Measurements from ENCODE around the gene SKAP2. TPM values are rescaled to one million over a fixed set of nuclear protein-coding genes. Genes with fewer than 3 reads are reported as not detected.

SKAP2 gene
- total RNA-seq, 1 donor from 2014 or later = 3.6 TPM

DNA sequence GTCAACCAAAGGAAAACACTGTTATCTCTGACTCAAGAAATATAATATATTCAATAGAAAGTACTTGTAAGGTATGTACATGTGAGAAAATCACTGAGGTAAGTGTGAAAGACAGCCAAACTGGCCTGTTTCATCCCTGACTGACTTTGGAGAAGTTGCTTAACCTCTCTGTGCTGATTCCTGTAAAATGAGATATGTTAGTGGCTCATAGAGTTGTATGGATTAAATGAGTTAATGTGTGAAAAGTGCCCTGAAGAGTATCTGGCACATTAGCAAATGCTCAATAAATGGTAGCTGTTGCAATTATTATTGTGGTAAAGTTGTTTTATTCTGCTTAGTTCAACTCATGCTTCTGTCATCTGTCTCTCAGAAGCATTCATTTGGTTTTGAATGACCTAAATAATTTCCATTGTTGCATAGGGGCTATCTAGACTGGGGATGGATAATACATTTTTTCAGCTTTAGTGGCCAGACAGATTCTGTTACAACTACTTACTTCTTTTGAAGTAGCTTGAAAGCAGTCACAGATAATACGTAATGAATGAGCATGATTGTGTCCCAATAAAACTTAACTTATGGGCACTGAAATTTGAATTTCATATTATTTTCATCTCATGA, 84.3 kb downstream of the SKAP2 start:
- no peak for DNase-seq
- H3K4me1 Mint-ChIP-seq = no peaks in the 10 kb centered on the region
- H3K4me3 Mint-ChIP-seq = no peak overlapping the region
- no peaks in the 10 kb centered on the region for H3K36me3 Mint-ChIP-seq (ENCODE audit: low read depth)
- no peaks in the 10 kb centered on the region for H3K9me3 Mint-ChIP-seq
- peaks cover 7% of the 10 kb centered on the region for H3K27me3 Mint-ChIP-seq
- H3K27ac Mint-ChIP-seq = no peak overlapping the region
- intact Hi-C loops (cut with micrococcal nuclease) = no loop called here

DNA sequence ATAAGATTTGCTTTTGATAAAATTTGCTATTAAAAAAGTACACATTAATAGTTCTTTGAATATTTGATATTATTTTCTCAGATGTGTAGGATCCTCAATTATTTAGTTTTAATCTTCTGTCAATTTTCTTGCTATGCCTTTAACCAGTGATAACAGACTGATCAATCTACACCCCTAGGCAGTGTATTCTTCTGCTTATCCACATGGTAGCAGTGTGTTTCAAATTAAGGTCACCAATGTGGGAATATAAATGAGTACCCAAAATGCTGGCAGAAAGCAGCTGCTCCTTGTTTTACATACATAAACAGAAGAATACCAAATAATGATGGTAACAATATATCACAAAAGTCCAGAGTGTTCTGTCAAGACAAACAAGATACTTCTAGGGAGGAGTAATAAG, 87.0 kb downstream of the SKAP2 start:
- peaks cover 7% of the 10 kb centered on the region for H3K27me3 Mint-ChIP-seq
- H3K36me3 Mint-ChIP-seq (ENCODE audit: low read depth) = no peaks in the 10 kb centered on the region
- H3K9me3 Mint-ChIP-seq = no peaks in the 10 kb centered on the region
- DNase-seq = no peak
- H3K4me3 Mint-ChIP-seq = no peak overlapping the region
- no peaks in the 10 kb centered on the region for H3K4me1 Mint-ChIP-seq
- intact Hi-C loops (cut with micrococcal nuclease) = no loop called here
- H3K27ac Mint-ChIP-seq = no peak overlapping the region

- no peaks in the 10 kb centered on the region for H3K4me1 Mint-ChIP-seq
- no peaks in the 10 kb centered on the region for H3K9me3 Mint-ChIP-seq
- DNase-seq = no peak
- no peak overlapping the region for H3K4me3 Mint-ChIP-seq
- H3K27ac Mint-ChIP-seq = no peak overlapping the region
- H3K36me3 Mint-ChIP-seq (ENCODE audit: low read depth) = no peaks in the 10 kb centered on the region
- peaks cover 2% of the 10 kb centered on the region for H3K27me3 Mint-ChIP-seq
- intact Hi-C loops (cut with micrococcal nuclease) = no loop called here
Measured at GRCh38 chr7:26760501-26760900, 103.9 kb downstream of the SKAP2 start.

GRCh38 chr7:26759108-26759507, 105.3 kb downstream of the SKAP2 start:
- Mint-ChIP-seq H3K4me3 (no peak overlapping the region), H3K27ac (no peak overlapping the region), H3K36me3 (ENCODE audit: low read depth) (no peaks in the 10 kb centered on the region), H3K4me1 (no peaks in the 10 kb centered on the region), H3K9me3 (no peaks in the 10 kb centered on the region), H3K27me3 (no peaks in the 10 kb centered on the region)
- DNase-seq = no peak
- intact Hi-C loops (cut with micrococcal nuclease) = no loop called here

DNA sequence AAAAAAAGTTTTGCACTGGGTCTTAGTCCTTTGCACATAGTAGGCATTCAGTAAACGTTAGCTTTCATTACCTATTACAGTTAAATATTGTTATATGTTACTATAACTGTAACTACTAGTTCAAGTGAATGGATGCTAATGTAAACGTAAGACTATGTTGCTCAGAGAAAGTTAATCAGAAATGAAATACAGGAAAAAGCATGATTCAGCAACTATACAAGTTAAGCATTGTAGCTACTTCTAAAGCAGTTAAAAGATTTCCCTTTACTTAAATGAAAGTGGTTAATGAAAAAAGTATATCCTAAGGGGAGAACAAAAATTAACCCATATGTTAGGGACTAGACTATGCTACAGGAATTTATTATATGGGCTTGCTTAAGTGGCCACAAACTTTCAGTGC, 121.2 kb downstream of the SKAP2 start:
- Mint-ChIP-seq H3K9me3 (no peaks in the 10 kb centered on the region), H3K27me3 (peaks cover 14% of the 10 kb centered on the region), H3K27ac (no peak overlapping the region), H3K4me3 (no peak overlapping the region), H3K36me3 (ENCODE audit: low read depth) (no peaks in the 10 kb centered on the region), H3K4me1 (no peaks in the 10 kb centered on the region)
- intact Hi-C loops (cut with micrococcal nuclease) = no loop called here
- DNase-seq = no peak

- no peak for DNase-seq
- Mint-ChIP-seq H3K36me3 (ENCODE audit: low read depth) (no peaks in the 10 kb centered on the region), H3K27ac (no peak overlapping the region), H3K4me1 (no peaks in the 10 kb centered on the region), H3K9me3 (no peaks in the 10 kb centered on the region), H3K4me3 (no peak overlapping the region), H3K27me3 (peaks cover 11% of the 10 kb centered on the region)
- intact Hi-C loops (cut with micrococcal nuclease) = no loop called here
Measured at GRCh38 chr7:26735976-26736600, 128.3 kb downstream of the SKAP2 start.

DNA sequence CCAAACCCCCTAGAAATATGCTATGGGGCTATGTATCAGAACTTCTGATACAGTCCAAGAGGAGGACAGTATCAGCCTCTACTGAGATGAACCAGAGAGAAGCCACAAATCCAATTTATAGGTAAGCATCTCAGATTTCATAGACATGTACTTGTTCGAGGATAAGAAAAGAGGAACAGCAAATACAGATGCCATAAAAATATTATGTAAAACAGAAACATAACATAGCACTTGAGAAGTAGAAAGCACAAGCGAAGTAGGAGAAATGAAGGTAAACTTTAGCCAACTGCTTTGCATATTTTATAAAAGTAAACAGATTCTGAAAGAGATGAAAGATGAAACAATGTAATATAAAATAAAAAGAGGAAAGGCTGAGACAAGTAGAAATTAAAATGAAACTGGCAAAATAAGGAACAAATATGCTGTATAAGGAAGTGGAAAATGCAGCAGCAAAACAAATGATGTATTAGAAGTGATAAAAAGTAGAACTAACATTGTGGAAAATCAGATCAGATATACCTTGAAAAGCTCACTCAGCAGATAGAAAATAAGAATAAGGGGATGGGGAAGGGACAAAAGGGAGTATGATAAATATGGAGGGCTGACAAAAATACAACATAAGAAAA, 135.1 kb downstream of the SKAP2 start:
- Mint-ChIP-seq H3K27me3 (peaks cover 17% of the 10 kb centered on the region), H3K9me3 (no peaks in the 10 kb centered on the region), H3K4me3 (no peak overlapping the region), H3K27ac (no peak overlapping the region), H3K4me1 (no peaks in the 10 kb centered on the region), H3K36me3 (ENCODE audit: low read depth) (no peaks in the 10 kb centered on the region)
- intact Hi-C loops (cut with micrococcal nuclease) = no loop called here
- DNase-seq = no peak

- H3K27me3 Mint-ChIP-seq = peaks cover 12% of the 10 kb centered on the region
- H3K9me3 Mint-ChIP-seq = no peaks in the 10 kb centered on the region
- no peaks in the 10 kb centered on the region for H3K4me1 Mint-ChIP-seq
- DNase-seq = no peak
- no peak overlapping the region for H3K4me3 Mint-ChIP-seq
- no peak overlapping the region for H3K27ac Mint-ChIP-seq
- no peaks in the 10 kb centered on the region for H3K36me3 Mint-ChIP-seq (ENCODE audit: low read depth)
- intact Hi-C loops (cut with micrococcal nuclease) = no loop called here
Measured at GRCh38 chr7:26726051-26726450, 138.3 kb downstream of the SKAP2 start.

DNA sequence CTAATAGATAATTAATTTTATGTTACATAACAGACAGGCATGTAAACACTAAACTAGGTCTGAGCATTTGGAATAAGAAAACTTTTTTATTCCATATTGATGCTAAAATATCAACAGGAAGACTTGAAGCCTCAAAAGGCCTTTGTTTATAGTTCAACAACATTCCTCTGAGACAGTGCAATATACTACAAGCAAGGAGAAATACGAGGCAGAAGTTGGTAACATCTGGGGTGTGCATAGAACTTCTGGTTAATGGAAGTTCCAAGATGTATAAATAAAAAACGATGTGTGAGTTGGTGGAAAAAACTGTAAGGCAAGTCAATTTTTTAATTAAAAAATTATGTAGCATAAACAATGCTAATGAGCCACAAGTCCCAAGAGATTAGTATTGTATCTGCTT, 139.6 kb downstream of the SKAP2 start:
- peaks cover 10% of the 10 kb centered on the region for H3K27me3 Mint-ChIP-seq
- H3K27ac Mint-ChIP-seq = no peak overlapping the region
- no peak overlapping the region for H3K4me3 Mint-ChIP-seq
- no peak for DNase-seq
- intact Hi-C loops (cut with micrococcal nuclease) = no loop called here
- H3K36me3 Mint-ChIP-seq (ENCODE audit: low read depth) = no peaks in the 10 kb centered on the region
- no peaks in the 10 kb centered on the region for H3K9me3 Mint-ChIP-seq
- H3K4me1 Mint-ChIP-seq = no peaks in the 10 kb centered on the region

DNA sequence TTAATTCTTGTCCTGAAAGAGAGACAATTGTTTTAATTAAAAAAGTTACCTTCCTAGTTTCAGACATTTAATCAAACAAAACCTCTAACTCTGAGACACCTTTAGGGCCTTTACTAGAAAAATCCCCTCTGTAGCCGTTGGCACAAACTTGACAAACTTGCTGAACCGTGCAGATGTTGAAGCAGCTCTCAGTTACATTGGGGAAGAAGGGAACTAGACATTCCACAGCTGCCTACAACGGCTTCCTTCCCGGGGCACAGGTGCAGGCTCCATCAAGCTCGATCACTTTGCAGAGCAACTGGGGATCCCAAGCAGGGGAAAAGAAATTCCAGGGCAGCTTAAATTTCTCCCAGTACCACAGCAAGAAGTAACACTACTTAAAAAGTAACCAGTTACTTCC, 141.3 kb downstream of the SKAP2 start:
- H3K27ac Mint-ChIP-seq = no peak overlapping the region
- DNase-seq = no peak
- no peaks in the 10 kb centered on the region for H3K9me3 Mint-ChIP-seq
- no peaks in the 10 kb centered on the region for H3K36me3 Mint-ChIP-seq (ENCODE audit: low read depth)
- intact Hi-C loops (cut with micrococcal nuclease) = no loop called here
- H3K4me3 Mint-ChIP-seq = no peak overlapping the region
- H3K4me1 Mint-ChIP-seq = no peaks in the 10 kb centered on the region
- peaks cover 7% of the 10 kb centered on the region for H3K27me3 Mint-ChIP-seq

GRCh38 chr7:26721450-26721849, 142.9 kb downstream of the SKAP2 start:
- intact Hi-C loops (cut with micrococcal nuclease) = no loop called here
- no peaks in the 10 kb centered on the region for H3K4me1 Mint-ChIP-seq
- no peak overlapping the region for H3K4me3 Mint-ChIP-seq
- no peak for DNase-seq
- no peak overlapping the region for H3K27ac Mint-ChIP-seq
- no peaks in the 10 kb centered on the region for H3K9me3 Mint-ChIP-seq
- H3K27me3 Mint-ChIP-seq = peaks cover 5% of the 10 kb centered on the region
- no peaks in the 10 kb centered on the region for H3K36me3 Mint-ChIP-seq (ENCODE audit: low read depth)

- Mint-ChIP-seq H3K4me3 (no peak overlapping the region), H3K4me1 (no peaks in the 10 kb centered on the region), H3K27ac (no peak overlapping the region), H3K9me3 (no peaks in the 10 kb centered on the region), H3K27me3 (peaks cover 7% of the 10 kb centered on the region), H3K36me3 (ENCODE audit: low read depth) (no peaks in the 10 kb centered on the region)
- no peak for DNase-seq
- intact Hi-C loops (cut with micrococcal nuclease) = no loop called here
Measured at GRCh38 chr7:26718063-26718462, 146.3 kb downstream of the SKAP2 start.

DNA sequence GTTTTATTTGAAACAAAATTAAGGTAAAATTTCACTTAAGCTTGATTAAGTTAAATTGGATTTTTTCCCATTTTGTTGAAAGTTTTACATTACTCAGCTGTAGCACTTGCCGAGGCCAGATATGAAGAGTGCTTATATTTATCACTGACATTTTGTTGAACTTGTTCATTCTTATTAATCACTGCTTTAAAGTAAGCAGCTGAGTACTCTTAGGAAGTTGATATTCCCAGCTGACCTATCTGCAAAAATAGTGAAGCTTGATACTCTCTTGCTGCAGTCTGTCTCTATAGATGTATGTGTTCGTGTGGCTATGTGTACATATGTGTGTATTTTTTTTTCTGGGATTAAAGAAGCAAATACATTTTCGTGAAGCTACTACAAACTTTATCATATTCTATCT, 150.0 kb downstream of the SKAP2 start:
- Mint-ChIP-seq H3K9me3 (no peaks in the 10 kb centered on the region), H3K27ac (no peak overlapping the region), H3K36me3 (ENCODE audit: low read depth) (no peaks in the 10 kb centered on the region)

GRCh38 chr7:26714006-26714405, 150.4 kb downstream of the SKAP2 start:
- DNase-seq = no peak
- Mint-ChIP-seq H3K4me1 (no peaks in the 10 kb centered on the region), H3K27me3 (peaks cover 9% of the 10 kb centered on the region), H3K4me3 (no peak overlapping the region), H3K9me3 (no peaks in the 10 kb centered on the region), H3K36me3 (ENCODE audit: low read depth) (no peaks in the 10 kb centered on the region), H3K27ac (no peak overlapping the region)
- intact Hi-C loops (cut with micrococcal nuclease) = no loop called here

More for the DNA sequence above, 150.0 kb downstream of the SKAP2 start:
- Mint-ChIP-seq H3K4me1 (no peaks in the 10 kb centered on the region), H3K27me3 (peaks cover 7% of the 10 kb centered on the region), H3K4me3 (no peak overlapping the region)
- intact Hi-C loops (cut with micrococcal nuclease) = no loop called here
- DNase-seq = no peak
